Bronchial smooth muscle cell (primary cell): ENCODE measurements around the gene FUT1. TPM values are rescaled to one million over a fixed set of nuclear protein-coding genes. Genes with fewer than 3 reads are reported as not detected.

Source experiments
- total RNA-seq: library from RNA; depleted of rRNA; stranded (reverse); fragments of >200 nt; gene quantifications from 2 replicates; pipeline ENCODE4 v1.2.1, GENCODE V29; 2014

Gene FUT1
- total RNA-seq = under 0.01 TPM in 2 replicates

GRCh38 chr19:48752496-48753365 is at the start of gene FUT1:
Gene FUT1, minus strand, starts transcription at chr19:48752641. Its CDS starts 1,360 bp downstream, at chr19:48751281.

DNA sequence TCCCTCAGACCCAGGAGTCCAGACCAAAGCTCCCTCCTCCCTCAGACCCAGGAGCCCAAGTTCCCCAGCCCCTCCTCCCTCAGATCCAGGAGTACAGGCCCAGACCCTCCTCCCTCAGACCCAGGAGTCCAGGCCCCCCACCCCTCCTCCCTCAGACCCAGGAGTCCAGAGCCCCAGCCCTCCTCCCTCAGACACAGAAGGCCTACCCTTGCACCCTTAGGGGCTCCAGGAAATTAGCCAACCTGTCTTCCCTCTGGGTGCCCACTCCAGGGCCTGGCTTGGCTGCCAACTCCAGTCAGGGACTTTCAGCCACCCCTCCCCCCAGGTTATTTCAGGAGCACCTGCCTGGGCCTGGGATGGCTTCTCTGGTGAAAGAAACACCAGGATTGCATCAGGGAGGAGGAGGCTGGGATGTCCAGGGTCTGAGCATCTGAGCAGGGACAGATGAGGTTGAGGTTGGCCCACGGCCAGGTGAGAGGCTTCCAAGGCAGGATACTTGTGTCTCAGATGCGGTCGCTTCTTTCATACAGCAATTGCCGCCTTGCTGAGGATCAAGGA is 2.7 kb upstream of the FUT1 start, which contains the start of gene FGF21:
TSS of gene FGF21 (plus strand) at position 441 of the 558 bp plus-strand sequence. CDS start 713 bp downstream, outside the sequence.

DNA sequence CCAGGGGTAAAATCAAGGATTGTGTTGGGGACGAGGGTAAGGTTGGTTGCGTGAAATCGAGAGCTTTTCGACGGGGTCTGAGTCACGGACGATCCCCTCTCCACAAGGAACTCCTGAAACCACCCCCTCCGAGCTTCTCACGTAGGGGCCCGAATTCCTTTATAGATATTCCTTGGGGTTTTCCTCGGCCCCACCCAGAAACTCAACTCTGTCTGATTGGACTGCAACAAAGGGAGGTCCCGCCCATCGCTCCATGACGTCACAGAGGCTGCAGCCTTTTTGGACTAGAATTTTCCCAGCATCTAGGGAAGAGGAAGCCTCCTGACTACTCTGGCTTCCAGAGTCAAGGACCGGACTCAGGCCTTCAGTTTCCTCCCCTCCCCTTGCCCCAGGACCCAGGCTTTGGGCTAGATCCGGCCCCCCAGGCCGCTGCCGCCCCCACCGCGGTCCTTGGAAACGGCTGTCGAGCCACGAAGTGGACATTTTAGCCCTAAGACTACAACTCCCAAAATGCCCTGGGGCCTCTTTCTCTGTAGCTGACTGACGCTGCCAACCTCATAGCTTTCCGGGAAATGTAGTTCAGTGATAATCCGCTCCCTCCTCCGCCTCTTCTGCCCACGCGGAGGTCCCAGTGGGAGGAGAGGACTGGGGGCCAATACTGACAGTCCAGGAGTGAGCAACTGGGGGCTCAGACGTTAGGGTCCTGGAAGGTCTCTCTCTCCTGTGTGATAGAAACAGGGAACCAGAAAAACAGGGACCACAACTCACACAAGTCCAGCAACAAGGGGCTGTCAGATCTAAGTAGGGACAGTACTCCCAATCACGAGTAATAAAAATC is 5.5 kb downstream of the FUT1 start, which contains the start of gene IZUMO1:
TSS of gene IZUMO1 (minus strand) at position 172 of the 838 bp plus-strand sequence. CDS start 1,050 bp downstream, outside the sequence.

DNA sequence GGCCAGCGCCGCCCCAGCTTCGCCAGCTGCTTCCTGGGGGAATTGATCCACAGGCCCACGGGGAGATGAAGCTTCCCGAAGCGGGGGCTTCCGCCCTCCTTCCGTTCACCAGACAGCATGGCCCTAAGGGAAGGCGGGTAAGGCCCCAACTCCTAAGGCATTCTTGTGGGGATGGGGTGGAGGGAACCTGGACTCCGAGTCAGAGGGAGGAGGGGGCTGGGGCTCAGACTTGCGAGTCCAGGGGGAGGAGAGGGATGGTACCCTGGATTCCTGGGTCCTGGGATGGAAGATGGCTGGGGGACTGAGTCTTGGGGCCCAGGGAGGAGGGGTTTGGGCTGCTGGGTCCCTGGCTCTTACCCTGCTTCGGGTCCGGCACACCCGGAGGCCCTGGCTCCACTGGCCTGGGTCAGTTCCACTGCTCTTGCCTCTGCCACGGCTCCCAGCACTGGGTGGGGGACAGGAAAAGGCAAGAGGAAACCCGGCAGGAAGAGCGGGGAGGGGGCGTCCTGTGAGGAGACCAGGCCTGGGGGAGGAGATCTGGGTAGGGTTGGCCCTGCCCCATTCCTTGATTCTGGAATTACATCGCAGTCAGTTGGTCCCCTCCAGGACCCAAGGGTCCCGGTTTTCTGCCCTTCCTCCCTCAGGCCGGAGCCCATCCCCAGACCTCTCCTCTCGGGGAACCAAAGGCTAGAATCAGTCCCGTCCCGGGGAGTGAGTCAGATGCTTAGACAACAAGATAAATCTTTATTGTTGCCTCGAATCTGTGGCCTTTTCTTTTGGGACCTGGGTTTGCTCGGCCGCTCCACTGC is 12.1 kb downstream of the FUT1 start, which contains the start of gene RASIP1:
TSS of gene RASIP1 (minus strand) at position 447 of the 809 bp plus-strand sequence. CDS start at position 119, 328 bp downstream.

DNA sequence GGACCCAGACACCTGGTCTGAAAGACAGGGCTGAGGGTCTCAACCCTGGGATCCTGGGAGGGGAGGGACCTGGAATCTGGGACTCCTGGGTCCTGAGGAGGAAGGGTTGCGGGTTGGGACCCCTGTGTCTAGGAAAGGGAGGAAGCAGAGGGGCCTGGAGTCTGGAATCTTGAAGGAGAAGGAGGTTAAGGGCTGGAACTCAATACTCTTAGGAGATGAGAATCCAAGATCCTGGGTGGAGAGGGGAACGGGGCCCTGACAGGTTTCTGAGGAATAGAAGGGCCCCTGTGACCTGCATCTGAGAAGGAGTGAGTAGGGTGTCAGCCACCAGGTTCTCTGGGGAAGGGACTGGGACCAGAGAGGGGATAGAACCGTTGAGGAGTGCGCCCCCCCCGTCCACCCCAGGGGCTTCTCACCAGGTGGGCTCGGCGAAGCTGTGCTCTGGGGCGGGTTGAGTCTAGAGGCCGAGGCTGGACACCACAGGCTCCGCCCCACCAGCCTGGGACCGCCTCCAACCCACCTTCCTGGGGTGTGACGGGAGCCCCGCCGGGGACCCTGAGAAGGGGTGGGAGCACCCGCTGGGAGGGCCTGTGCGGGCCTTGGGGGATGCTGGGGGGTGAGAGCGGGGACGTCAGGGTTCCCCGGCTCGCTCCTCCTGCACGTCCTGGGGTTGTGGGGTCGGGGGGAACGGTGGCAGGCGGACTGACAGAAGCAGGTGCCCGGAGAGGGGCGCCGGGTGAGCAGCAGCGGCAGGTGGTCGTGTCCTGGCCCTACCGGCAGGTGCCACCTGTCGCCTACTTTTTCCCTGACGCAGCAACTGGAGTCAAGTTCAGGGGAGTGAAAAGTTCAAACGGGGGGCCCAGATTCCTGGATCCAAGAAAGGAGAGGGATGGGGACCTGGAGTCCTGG is 32.9 kb downstream of the FUT1 start, which contains the start of gene MAMSTR:
TSS of gene MAMSTR (minus strand) at position 463 of the 909 bp plus-strand sequence. CDS start 694 bp downstream, outside the sequence.

Other genes with a start within 250 kb of the FUT1 start
- under 0.01 and 0.09 TPM in 2 replicates for gene LMTK3, start 240.8 kb downstream of the FUT1 start, total RNA-seq
- 0.16 and 0.17 TPM in 2 replicates for gene SULT2B1, start 200.5 kb downstream of the FUT1 start, total RNA-seq
- not detected in 2 replicates for gene SPACA4, start 145.9 kb downstream of the FUT1 start, total RNA-seq
- 0.34 and 0.63 TPM in 2 replicates for gene FAM83E, start 137.6 kb downstream of the FUT1 start, total RNA-seq
- 2,147 and 2,501 TPM in 2 replicates for gene RPL18, start 133.5 kb downstream of the FUT1 start, total RNA-seq
- 4.4 and 7.1 TPM in 2 replicates for gene SPHK2, start 133.1 kb downstream of the FUT1 start, total RNA-seq
- gene DBP, start 115.3 kb downstream of the FUT1 start, total RNA-seq = 10.2 and 19.2 TPM in 2 replicates
- 3.9 and 10.1 TPM in 2 replicates for gene CA11, start 106.5 kb downstream of the FUT1 start, total RNA-seq
- 0.26 TPM in 1 of 2 replicates, not detected in the other for gene NTN5, start 79.6 kb downstream of the FUT1 start, total RNA-seq
- 0.17 TPM in 1 of 2 replicates, not detected in the other for gene FUT2, start 56.7 kb downstream of the FUT1 start, total RNA-seq
- gene MAMSTR, start 32.9 kb downstream of the FUT1 start, total RNA-seq = 0.60 and 0.79 TPM in 2 replicates
- 1.4 and 1.6 TPM in 2 replicates for gene RASIP1, start 12.0 kb downstream of the FUT1 start, total RNA-seq
- gene IZUMO1, start 5.7 kb downstream of the FUT1 start, total RNA-seq = under 0.01 TPM in 1 of 2 replicates, not detected in the other
- not detected in 2 replicates for gene FGF21, start 2.9 kb upstream of the FUT1 start, total RNA-seq
- 22.2 and 27.1 TPM in 2 replicates for gene BCAT2, start 58.4 kb upstream of the FUT1 start, total RNA-seq
- gene HSD17B14, start 83.8 kb upstream of the FUT1 start, total RNA-seq = 5.5 and 15.9 TPM in 2 replicates
- 14.3 and 18.6 TPM in 2 replicates for gene PLEKHA4, start 116.0 kb upstream of the FUT1 start, total RNA-seq
- 48.1 and 56.8 TPM in 2 replicates for gene PPP1R15A, start 119.8 kb upstream of the FUT1 start, total RNA-seq
- gene TULP2, start 146.1 kb upstream of the FUT1 start, total RNA-seq = 0.26 and 0.32 TPM in 2 replicates
- gene NUCB1, start 147.7 kb upstream of the FUT1 start, total RNA-seq = 149 and 199 TPM in 2 replicates
- 1.6 TPM in 1 of 2 replicates, not detected in the other for gene DHDH, start 181.1 kb upstream of the FUT1 start, total RNA-seq
- 70.6 and 113 TPM in 2 replicates for gene BAX, start 202.2 kb upstream of the FUT1 start, total RNA-seq
- 4,288 and 4,455 TPM in 2 replicates for gene FTL, start 212.7 kb upstream of the FUT1 start, total RNA-seq
- gene GYS1, start 240.7 kb upstream of the FUT1 start, total RNA-seq = 20.4 and 22.7 TPM in 2 replicates
- 166 and 207 TPM in 2 replicates for gene RUVBL2, start 241.2 kb upstream of the FUT1 start, total RNA-seq